DOHH2 (cell line): ENCODE measurements around the gene PKD1L1.

Source experiments
- H3F3A ChIP-seq: fragments of 200-600 bp; sonication (generic), shearing (Covaris generic); 2 replicates; pipeline ENCODE4 v1.6.0; 2016; ENCODE audit warnings: antibody characterized with exemption, mild to moderate bottlenecking; ENCODE audit not compliant: control insufficient read depth, insufficient read depth
- H3K27ac ChIP-seq: fragments of 200-600 bp; sonication (generic); 2 replicates; pipeline ENCODE4 v1.5.1; 2014; ENCODE audit warnings: low read depth, mild to moderate bottlenecking, low read length, moderate library complexity
- H3K27me3 ChIP-seq: fragments of 200-600 bp; sonication (generic); 2 replicates; pipeline ENCODE4 v1.6.1; 2014; ENCODE audit warnings: mild to moderate bottlenecking, low read length, mixed read lengths; ENCODE audit not compliant: control insufficient read depth
- H3K36me3 ChIP-seq: fragments of 200-600 bp; sonication (generic); 2 replicates; pipeline ENCODE4 v1.6.1; 2014; ENCODE audit warnings: mild to moderate bottlenecking, low read length, moderate library complexity, mixed read lengths; ENCODE audit not compliant: control insufficient read depth
- H3K4me1 ChIP-seq: fragments of 200-600 bp; sonication (generic); 2 replicates; pipeline ENCODE4 v1.6.1; 2014; ENCODE audit warnings: mild to moderate bottlenecking, low read length, mixed read lengths; ENCODE audit not compliant: control insufficient read depth
- H3K4me2 ChIP-seq: fragments of 200-600 bp; sonication (generic); 2 replicates; pipeline ENCODE4 v1.6.0; 2014; ENCODE audit warnings: mild to moderate bottlenecking, low read length, moderate library complexity
- H3K4me3 ChIP-seq: fragments of 200-600 bp; sonication (generic); 2 replicates; pipeline ENCODE4 v1.5.1; 2014; ENCODE audit warnings: mild to moderate bottlenecking, low read length, mixed read lengths
- H3K79me2 ChIP-seq: fragments of 200-600 bp; sonication (generic); 2 replicates; pipeline ENCODE4 v1.6.1; 2014; ENCODE audit warnings: mild to moderate bottlenecking, low read length, mixed read lengths; ENCODE audit not compliant: control insufficient read depth
- H3K9me2 ChIP-seq: fragments of 200-600 bp; sonication (generic); replicated peaks from 2 replicates; pipeline ENCODE4 v1.6.1; 2014; ENCODE audit warnings: mild to moderate bottlenecking, low read length, mixed read lengths; ENCODE audit not compliant: control insufficient read depth
- H3K9me3 ChIP-seq: fragments of 200-600 bp; sonication (generic); 2 replicates; pipeline ENCODE4 v1.6.1; 2014; ENCODE audit warnings: antibody characterized with exemption, low read length, mixed read lengths; ENCODE audit not compliant: control insufficient read depth, insufficient read depth
- H4K20me1 ChIP-seq: fragments of 200-600 bp; sonication (generic); 2 replicates; pipeline ENCODE4 v1.6.0; 2014; ENCODE audit warnings: low read depth, mild to moderate bottlenecking, antibody characterized with exemption, low read length, moderate library complexity; ENCODE audit not compliant: control insufficient read depth, insufficient read depth
- CTCF ChIP-seq: fragments of 200-600 bp; sonication (generic); IDR thresholded peaks from one replicate; pipeline ENCODE4 v1.5.1; 2014; ENCODE audit warnings: antibody characterized with exemption, mild to moderate bottlenecking, low read depth, low read length; ENCODE audit not compliant: poor library complexity, severe bottlenecking
- EZH2phosphoT487 ChIP-seq: fragments of 200-600 bp; sonication (generic); IDR thresholded peaks from 2 replicates; pipeline ENCODE4 v1.6.1; 2017; ENCODE audit warnings: borderline replicate concordance, mild to moderate bottlenecking, antibody characterized with exemption, low read length, moderate library complexity, mixed read lengths

PKD1L1 gene

GRCh38 chr7:47806701-47807103, 141.6 kb downstream of the PKD1L1 start:
- H3K27ac ChIP-seq = no peak overlapping the region
- no peaks in the 10 kb centered on the region for H3K79me2 ChIP-seq
- no peaks in the 10 kb centered on the region for H3K9me2 ChIP-seq
- no peak overlapping the region for H3K4me2 ChIP-seq
- no peaks in the 10 kb centered on the region for H3K9me3 ChIP-seq
- H3K4me1 ChIP-seq = peaks cover 44% of the 10 kb centered on the region
- H4K20me1 ChIP-seq = no peaks in the 10 kb centered on the region
- TF ChIP-seq EZH2phosphoT487 (no peak), CTCF (no peak)
- no peaks in the 10 kb centered on the region for H3K27me3 ChIP-seq
- no peak overlapping the region for H3K4me3 ChIP-seq
- H3F3A ChIP-seq = no peaks in the 10 kb centered on the region
- no peaks in the 10 kb centered on the region for H3K36me3 ChIP-seq

- no peaks in the 10 kb centered on the region for H3K9me2 ChIP-seq
- H3K9me3 ChIP-seq = no peaks in the 10 kb centered on the region
- no peaks in the 10 kb centered on the region for H3K36me3 ChIP-seq
- peaks cover 32% of the 10 kb centered on the region for H3K4me1 ChIP-seq
- H3K27ac ChIP-seq = no peak overlapping the region
- H3F3A ChIP-seq = no peaks in the 10 kb centered on the region
- no peaks in the 10 kb centered on the region for H3K27me3 ChIP-seq
- no peak overlapping the region for H3K4me2 ChIP-seq
- H3K79me2 ChIP-seq = no peaks in the 10 kb centered on the region
- no peaks in the 10 kb centered on the region for H4K20me1 ChIP-seq
- TF ChIP-seq CTCF (no peak), EZH2phosphoT487 (no peak)
- no peak overlapping the region for H3K4me3 ChIP-seq
Measured at GRCh38 chr7:47804767-47805545, 143.3 kb downstream of the PKD1L1 start.

- H3K4me3 ChIP-seq = no peak overlapping the region
- no peaks in the 10 kb centered on the region for H3K79me2 ChIP-seq
Measured at GRCh38 chr7:47803846-47804245, 144.4 kb downstream of the PKD1L1 start.

More at GRCh38 chr7:47803846-47804245, 144.4 kb downstream of the PKD1L1 start:
- Histone ChIP-seq H3K36me3 (no peaks in the 10 kb centered on the region), H4K20me1 (no peaks in the 10 kb centered on the region), H3K27me3 (no peaks in the 10 kb centered on the region), H3K4me1 (peaks cover 28% of the 10 kb centered on the region), H3F3A (no peaks in the 10 kb centered on the region), H3K4me2 (no peak overlapping the region), H3K9me2 (no peaks in the 10 kb centered on the region), H3K9me3 (no peaks in the 10 kb centered on the region), H3K27ac (no peak overlapping the region)
- TF ChIP-seq CTCF = no peak
- no peak for TF ChIP-seq EZH2phosphoT487
